CD14-positive monocyte (primary cell): ENCODE data around the gene TNN. TPM values are rescaled to one million over a fixed set of nuclear protein-coding genes. Genes with fewer than 3 reads are reported as not detected.

Experiments
- DNase-seq, 3 donors: peaks; one replicate each; pipeline ENCODE4 v3.0.0-alpha.2; 2011 to 2022
- H2AFZ ChIP-seq: 2 replicates; pipeline ENCODE4 v1.6.0; 2012; ENCODE audit warnings: mild to moderate bottlenecking, low read depth, low read length, inconsistent platforms; ENCODE audit not compliant: insufficient read depth, poor library complexity, severe bottlenecking
- H3K27ac ChIP-seq, 2 donors: 1 replicate in 1 of 2; 2 replicates in 1 of 2; pipeline ENCODE4 v1.5.1; 2012 to 2013; ENCODE audit warnings: low read length in 2 of 2, control low read depth in 1 of 2, inconsistent platforms in 1 of 2, low read depth in 1 of 2, mild to moderate bottlenecking in 1 of 2
- H3K27me3 ChIP-seq, 2 donors: one replicate each; pipeline versions ENCODE4 v1.6.0 to v1.6.1; 2011 to 2013; ENCODE audit warnings: low read length in 2 of 2; ENCODE audit not compliant: control insufficient read depth in 2 of 2, insufficient read depth in 2 of 2
- H3K36me3 ChIP-seq, 2 donors: replicated peaks in 1 of 2; 1 replicate in 1 of 2; 2 replicates in 1 of 2; pipeline versions ENCODE4 v1.5.1 to v1.6.1; 2012 to 2013; ENCODE audit warnings: low read length in 2 of 2, control low read depth in 1 of 2, inconsistent platforms in 1 of 2, mild to moderate bottlenecking in 1 of 2; ENCODE audit not compliant: insufficient read depth in 2 of 2, control insufficient read depth in 1 of 2
- H3K4me1 ChIP-seq, 2 donors: 1 replicate in 1 of 2; 2 replicates in 1 of 2; pipeline versions ENCODE4 v1.5.1 to v1.6.1; 2012 to 2013; ENCODE audit warnings: low read length in 2 of 2, control low read depth in 1 of 2, inconsistent platforms in 1 of 2, mild to moderate bottlenecking in 1 of 2, moderate library complexity in 1 of 2; ENCODE audit not compliant: insufficient read depth in 2 of 2, control insufficient read depth in 1 of 2
- H3K4me2 ChIP-seq: replicated peaks from 2 replicates; pipeline ENCODE3; 2012; ENCODE audit warnings: low read length, moderate library complexity, mild to moderate bottlenecking; ENCODE audit not compliant: poor library complexity, severe bottlenecking; ENCODE audit errors: extremely low read depth
- H3K4me3 ChIP-seq, 3 experiments: fragments of 200-600 bp in 1 of 3; sonication (generic) in 1 of 3; replicated peaks in 1 of 3; 1 replicate in 2 of 3; 2 replicates in 1 of 3; pipeline ENCODE4 v1.5.1; 2011 to 2013; ENCODE audit warnings: low read length in 3 of 3, mild to moderate bottlenecking in 3 of 3, control low read depth in 2 of 3, low read depth in 2 of 3, inconsistent platforms in 1 of 3, moderate library complexity in 1 of 3
- H3K79me2 ChIP-seq: 2 replicates; pipeline ENCODE4 v1.6.0; 2012; ENCODE audit warnings: mild to moderate bottlenecking, control low read depth, inconsistent platforms, low read length, moderate library complexity; ENCODE audit not compliant: insufficient read depth
- H3K9ac ChIP-seq: 2 replicates; pipeline ENCODE4 v1.6.0; 2017; ENCODE audit warnings: low read length, mild to moderate bottlenecking; ENCODE audit not compliant: insufficient read depth, poor library complexity, severe bottlenecking
- H3K9me3 ChIP-seq, 2 donors: replicated peaks in 1 of 2; 1 replicate in 1 of 2; 2 replicates in 1 of 2; pipeline versions ENCODE4 v1.5.1 to v1.6.1; 2012 to 2013; ENCODE audit warnings: low read length in 2 of 2, control low read depth in 1 of 2; ENCODE audit not compliant: control insufficient read depth in 1 of 2, insufficient read depth in 1 of 2
- H4K20me1 ChIP-seq: 2 replicates; pipeline ENCODE4 v1.6.0; 2012; ENCODE audit warnings: mild to moderate bottlenecking, low read length, control low read depth, moderate library complexity; ENCODE audit not compliant: insufficient read depth
- H3K27ac Mint-ChIP-seq, 7 donors: one replicate each; pipeline ENCODE4 v1.8.0; 2020; ENCODE audit warnings: mild to moderate bottlenecking in 7 of 7, mixed read lengths in 7 of 7, moderate library complexity in 6 of 7, inconsistent platforms in 2 of 7
- H3K27me3 Mint-ChIP-seq, 3 donors: one replicate each; pipeline ENCODE4 v1.8.0; 2021 to 2022; ENCODE audit warnings: low read depth in 3 of 3, mild to moderate bottlenecking in 3 of 3, mixed read lengths in 3 of 3, moderate library complexity in 3 of 3, inconsistent platforms in 1 of 3
- H3K36me3 Mint-ChIP-seq, 2 donors: one replicate each; pipeline ENCODE4 v1.8.0; 2020; ENCODE audit warnings: mixed read lengths in 2 of 2, inconsistent platforms in 1 of 2, mild to moderate bottlenecking in 1 of 2
- H3K4me1 Mint-ChIP-seq: one replicate; pipeline ENCODE4 v1.8.0; 2020; ENCODE audit warnings: mild to moderate bottlenecking, mixed read lengths
- H3K4me3 Mint-ChIP-seq, 2 donors: one replicate each; pipeline ENCODE4 v1.8.0; 2020; ENCODE audit warnings: mild to moderate bottlenecking in 2 of 2, mixed read lengths in 2 of 2, moderate library complexity in 1 of 2
- H3K9me3 Mint-ChIP-seq, 7 donors: one replicate each; pipeline ENCODE4 v1.8.0; 2020 to 2022; ENCODE audit warnings: mixed read lengths in 7 of 7, mild to moderate bottlenecking in 6 of 7, moderate library complexity in 6 of 7, inconsistent platforms in 2 of 7
- WGBS: methylation state at CpG from one replicate; pipeline ENCODE4 v1.1.5; 2013; ENCODE audit warnings: missing lambda C conversion rate; ENCODE audit not compliant: insufficient coverage; 5-methylcytosine and 5-hydroxymethylcytosine counted together
- intact Hi-C, 2 donors: fragments of 100-400 bp; cut with micrococcal nuclease; formaldehyde crosslinking; loops; one replicate each; pipeline versions ENCODE4 v1.15.0 to v1.15.1; 2023
- polyA plus RNA-seq, 3 donors: library from polyadenylated mRNA; depleted of rRNA in 1 of 3; unstranded in 2 of 3; stranded (reverse) in 1 of 3; fragments of 300-500 nt in 2 of 3; fragments of >200 nt in 1 of 3; fragmentation: Illumina TruSeq in 2 of 3; gene quantifications; 1 replicate in 2 of 3; 2 replicates in 1 of 3; pipeline ENCODE4 v1.2.3, GENCODE V29; 2012 to 2021
- TF ChIP-seq, protein P1 (sequence below): fragments of 200-600 bp; IDR thresholded peaks from one replicate; pipeline ENCODE4 v1.8.0; 2022; ENCODE audit warnings: antibody characterized with exemption, mild to moderate bottlenecking

The TNN gene
- polyA plus RNA-seq, 3 donors = not detected

DNA sequence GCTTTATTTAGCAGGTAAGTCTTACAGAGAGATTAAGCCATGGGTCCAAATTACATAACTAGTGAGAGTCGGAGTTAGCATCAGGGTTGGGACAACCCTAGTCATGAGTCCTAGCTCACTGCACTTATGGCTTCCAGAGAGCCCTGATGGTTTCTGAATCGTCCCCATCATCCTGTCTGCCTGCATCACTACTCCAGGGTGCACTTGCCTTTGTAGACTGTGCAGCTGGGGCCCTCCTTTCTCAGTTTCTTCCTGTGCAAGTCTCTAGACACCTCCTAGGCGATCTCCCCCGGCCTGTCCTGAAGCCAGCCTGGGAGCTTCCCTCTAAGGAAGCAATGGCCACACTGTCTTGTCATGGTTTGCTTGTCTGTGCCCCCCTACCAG is 87.8 kb downstream of the TNN start:
- H3K4me3 Mint-ChIP-seq = no peak overlapping the region
- 87% methylated on average over 4 of the region's 4 CpGs for WGBS
- peaks cover 17 to 26% (median 21%) of the 10 kb centered on the region in 3 donors for H3K27me3 Mint-ChIP-seq
- Histone ChIP-seq H3K4me2 (no peak overlapping the region), H3K36me3 (peaks cover 18 to 24% of the 10 kb centered on the region in 2 donors), H3K4me3 (no peak overlapping the region), H3K9ac (no peak overlapping the region), H3K9me3 (no peaks in the 10 kb centered on the region), H3K79me2 (no peaks in the 10 kb centered on the region), H3K27ac (no peak overlapping the region), H3K4me1 (peaks cover 0 to 3% of the 10 kb centered on the region in 2 donors), H2AFZ (no peak overlapping the region), H3K27me3 (no peaks in the 10 kb centered on the region), H4K20me1 (no peaks in the 10 kb centered on the region)
- no peak for DNase-seq
- H3K4me1 Mint-ChIP-seq = peaks cover 11% of the 10 kb centered on the region
- H3K9me3 Mint-ChIP-seq = no peaks in the 10 kb centered on the region
- no peak overlapping the region for H3K27ac Mint-ChIP-seq
- TF ChIP-seq, protein P1, sequence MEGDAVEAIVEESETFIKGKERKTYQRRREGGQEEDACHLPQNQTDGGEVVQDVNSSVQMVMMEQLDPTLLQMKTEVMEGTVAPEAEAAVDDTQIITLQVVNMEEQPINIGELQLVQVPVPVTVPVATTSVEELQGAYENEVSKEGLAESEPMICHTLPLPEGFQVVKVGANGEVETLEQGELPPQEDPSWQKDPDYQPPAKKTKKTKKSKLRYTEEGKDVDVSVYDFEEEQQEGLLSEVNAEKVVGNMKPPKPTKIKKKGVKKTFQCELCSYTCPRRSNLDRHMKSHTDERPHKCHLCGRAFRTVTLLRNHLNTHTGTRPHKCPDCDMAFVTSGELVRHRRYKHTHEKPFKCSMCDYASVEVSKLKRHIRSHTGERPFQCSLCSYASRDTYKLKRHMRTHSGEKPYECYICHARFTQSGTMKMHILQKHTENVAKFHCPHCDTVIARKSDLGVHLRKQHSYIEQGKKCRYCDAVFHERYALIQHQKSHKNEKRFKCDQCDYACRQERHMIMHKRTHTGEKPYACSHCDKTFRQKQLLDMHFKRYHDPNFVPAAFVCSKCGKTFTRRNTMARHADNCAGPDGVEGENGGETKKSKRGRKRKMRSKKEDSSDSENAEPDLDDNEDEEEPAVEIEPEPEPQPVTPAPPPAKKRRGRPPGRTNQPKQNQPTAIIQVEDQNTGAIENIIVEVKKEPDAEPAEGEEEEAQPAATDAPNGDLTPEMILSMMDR = no peak
- peaks cover 26 to 29% of the 10 kb centered on the region in 2 donors for H3K36me3 Mint-ChIP-seq
- intact Hi-C loops = no loop called here

DNA sequence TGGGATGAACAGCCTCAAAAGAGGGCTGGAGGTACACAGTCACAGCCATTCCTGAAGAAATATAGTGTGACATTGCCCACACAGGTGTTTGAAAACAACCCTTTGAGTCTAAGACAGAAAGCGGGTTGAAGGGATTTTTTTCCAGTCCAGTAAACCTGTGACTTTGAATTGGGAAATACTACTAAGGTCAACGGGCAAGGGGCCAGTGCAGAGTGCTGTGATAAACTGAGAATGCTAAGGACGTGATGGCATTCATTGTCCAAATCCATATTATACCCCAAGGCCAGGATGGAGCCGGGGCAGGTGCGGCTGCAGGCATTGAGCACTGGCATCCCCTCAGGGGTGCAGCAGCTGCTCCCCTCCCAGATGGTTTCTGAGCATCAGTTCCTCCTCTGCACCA is 88.3 kb downstream of the TNN start:
- no peak overlapping the region for H3K27ac ChIP-seq
- H3K4me2 ChIP-seq = no peak overlapping the region
- H3K27me3 Mint-ChIP-seq = peaks cover 15 to 26% (median 21%) of the 10 kb centered on the region in 3 donors
- 95% methylated on average over 5 of the region's 5 CpGs for WGBS
- intact Hi-C loops = no loop called here
- TF ChIP-seq, protein P1 = no peak
- H3K4me3 Mint-ChIP-seq = no peak overlapping the region
- H3K36me3 Mint-ChIP-seq = peaks cover 30 to 34% of the 10 kb centered on the region in 2 donors
- no peak overlapping the region for H2AFZ ChIP-seq
- peaks cover 0 to 3% of the 10 kb centered on the region in 2 donors for H3K4me1 ChIP-seq
- H3K9ac ChIP-seq = no peak overlapping the region
- peaks cover 23 to 29% of the 10 kb centered on the region in 2 donors for H3K36me3 ChIP-seq
- H3K9me3 Mint-ChIP-seq = no peaks in the 10 kb centered on the region
- no peak overlapping the region for H3K4me3 ChIP-seq
- no peaks in the 10 kb centered on the region for H3K79me2 ChIP-seq
- no peak overlapping the region for H3K27ac Mint-ChIP-seq
- no peak for DNase-seq
- H3K27me3 ChIP-seq = no peaks in the 10 kb centered on the region
- H3K4me1 Mint-ChIP-seq = peaks cover 11% of the 10 kb centered on the region
- no peaks in the 10 kb centered on the region for H3K9me3 ChIP-seq
- H4K20me1 ChIP-seq = no peaks in the 10 kb centered on the region
